ENCODE data around the gene KIF6.

DNA sequence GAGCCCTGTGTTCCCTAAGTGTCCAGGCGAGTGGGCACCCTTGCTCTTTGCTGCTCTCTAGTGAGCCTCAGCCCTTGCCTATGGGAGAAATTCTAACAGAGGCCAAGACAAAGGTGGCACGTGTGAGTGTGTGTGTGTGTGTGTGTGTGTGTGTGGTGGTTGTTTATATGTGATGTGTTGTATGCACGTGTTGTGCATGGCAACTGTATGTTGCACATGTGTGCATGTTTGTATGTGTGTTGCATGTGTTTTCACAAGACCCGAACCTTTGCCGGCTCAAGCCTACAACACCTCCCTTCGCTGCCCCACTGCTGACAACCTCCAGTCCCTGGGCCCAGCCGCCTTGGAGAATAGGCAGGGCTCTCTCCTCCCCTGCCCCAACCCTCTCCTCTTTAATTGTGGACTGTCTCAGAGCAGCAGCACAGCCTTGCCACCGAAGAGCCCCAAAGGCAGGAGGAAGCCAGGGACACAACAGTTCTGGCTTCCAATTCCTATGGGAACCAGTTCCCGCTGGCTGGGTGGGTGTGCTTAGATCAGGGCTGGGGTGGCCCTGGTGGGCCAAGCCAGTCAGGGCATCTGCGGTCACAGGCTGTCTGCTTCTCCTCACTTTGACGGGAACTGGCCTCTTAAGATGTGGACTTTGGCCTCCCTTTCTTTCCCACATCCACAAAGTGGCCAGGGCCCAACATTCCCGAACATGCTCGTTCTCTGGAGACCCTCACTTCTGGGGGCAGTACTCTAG, 405.4 kb downstream of the KIF6 start:
- TF ChIP-seq, protein P1, sequence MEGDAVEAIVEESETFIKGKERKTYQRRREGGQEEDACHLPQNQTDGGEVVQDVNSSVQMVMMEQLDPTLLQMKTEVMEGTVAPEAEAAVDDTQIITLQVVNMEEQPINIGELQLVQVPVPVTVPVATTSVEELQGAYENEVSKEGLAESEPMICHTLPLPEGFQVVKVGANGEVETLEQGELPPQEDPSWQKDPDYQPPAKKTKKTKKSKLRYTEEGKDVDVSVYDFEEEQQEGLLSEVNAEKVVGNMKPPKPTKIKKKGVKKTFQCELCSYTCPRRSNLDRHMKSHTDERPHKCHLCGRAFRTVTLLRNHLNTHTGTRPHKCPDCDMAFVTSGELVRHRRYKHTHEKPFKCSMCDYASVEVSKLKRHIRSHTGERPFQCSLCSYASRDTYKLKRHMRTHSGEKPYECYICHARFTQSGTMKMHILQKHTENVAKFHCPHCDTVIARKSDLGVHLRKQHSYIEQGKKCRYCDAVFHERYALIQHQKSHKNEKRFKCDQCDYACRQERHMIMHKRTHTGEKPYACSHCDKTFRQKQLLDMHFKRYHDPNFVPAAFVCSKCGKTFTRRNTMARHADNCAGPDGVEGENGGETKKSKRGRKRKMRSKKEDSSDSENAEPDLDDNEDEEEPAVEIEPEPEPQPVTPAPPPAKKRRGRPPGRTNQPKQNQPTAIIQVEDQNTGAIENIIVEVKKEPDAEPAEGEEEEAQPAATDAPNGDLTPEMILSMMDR (IDR thresholded peaks at IDR 0.05) = no peak
- no peak for TF ChIP-seq EZH2 (IDR thresholded peaks at IDR 0.05)

Data from neural progenitor cell (in vitro differentiated cells).